Measurements from ENCODE around the gene RTP5. TPM values are rescaled to one million over a fixed set of nuclear protein-coding genes. Genes with fewer than 3 reads are reported as not detected.

The RTP5 gene
- total RNA-seq, result not detected in 2 replicates

DNA sequence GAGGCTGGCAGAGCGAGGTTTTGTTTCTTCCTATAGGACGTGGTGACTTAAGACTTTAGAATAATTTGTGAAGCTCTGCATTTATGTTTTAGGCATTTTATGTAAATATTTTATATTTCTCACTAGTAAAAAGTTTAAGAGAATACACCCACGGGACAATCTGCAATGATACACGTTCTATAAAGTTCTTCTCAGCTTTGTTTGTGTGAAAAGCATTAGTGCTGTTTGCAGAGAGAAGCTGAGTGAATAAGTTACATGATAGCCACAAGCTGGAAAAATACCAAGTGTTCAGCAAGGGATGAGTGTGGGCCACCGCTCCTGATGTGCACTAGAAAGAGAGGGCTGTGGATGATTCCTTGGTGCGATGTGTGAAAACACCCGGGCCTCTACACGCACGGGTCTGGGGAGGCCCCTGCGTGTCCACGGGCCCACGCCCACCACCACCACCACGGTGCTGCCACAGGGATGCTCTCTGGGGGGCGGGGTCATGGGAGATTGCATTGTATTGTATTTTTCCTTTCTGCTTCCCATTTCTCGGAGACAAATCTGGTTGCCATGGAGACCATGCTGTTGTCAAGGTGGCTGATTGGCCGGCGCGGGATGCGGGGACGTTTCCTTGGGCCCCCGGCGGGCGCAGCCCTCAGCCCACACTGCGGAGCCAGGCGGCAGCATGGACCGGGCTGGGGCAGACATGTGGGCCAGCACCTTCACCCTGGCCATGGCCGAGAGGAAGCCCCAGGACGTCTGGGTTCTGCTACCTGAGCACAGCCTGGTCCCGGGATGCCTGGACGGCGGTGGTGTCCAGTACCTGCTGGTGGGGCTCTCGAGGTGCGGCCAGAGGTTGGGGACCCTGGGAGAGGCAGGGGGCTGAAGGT lies at the start of gene RTP5:
Gene RTP5 (plus strand): TSS at position 643 of the 875 bp plus-strand sequence. CDS start 28 bp downstream, at position 671.

DNA sequence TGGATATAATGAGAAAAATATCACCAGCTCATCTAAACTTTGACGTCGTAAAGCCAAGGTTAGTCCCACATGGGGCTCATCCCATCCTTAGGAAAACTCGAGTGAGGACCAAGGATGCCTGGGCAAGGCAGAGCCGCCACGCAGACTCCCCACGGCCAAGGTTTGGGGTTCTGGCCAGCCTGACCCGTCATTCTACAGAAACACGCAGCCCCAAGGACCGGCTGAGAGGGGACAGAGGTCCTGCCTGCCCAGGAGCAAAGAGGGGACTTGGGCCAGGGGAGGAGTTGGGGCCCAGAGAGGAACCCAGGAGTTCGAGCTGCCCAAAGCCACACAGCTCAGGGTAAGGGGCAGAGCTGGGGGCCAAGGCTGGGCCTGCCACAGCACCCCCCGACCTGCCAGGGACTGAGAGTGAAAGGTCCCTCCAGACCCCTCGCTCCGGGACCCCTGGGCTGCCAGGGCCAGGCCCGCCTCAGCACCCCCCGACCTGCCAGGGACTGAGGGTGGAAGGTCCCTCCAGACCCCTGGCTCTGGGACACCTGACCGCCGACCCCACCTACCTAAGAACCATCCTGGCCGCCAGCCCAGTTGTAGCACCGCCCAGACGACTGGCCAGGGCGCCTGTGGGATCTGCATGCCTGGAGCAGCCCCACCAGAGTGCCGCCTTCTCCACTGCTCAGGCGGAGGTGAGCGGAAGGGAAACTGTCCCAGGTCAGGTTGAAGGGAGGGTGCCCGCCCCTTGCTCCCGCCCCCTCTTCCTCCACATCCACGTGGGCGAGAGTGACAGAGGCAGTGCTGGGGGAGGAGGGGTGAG lies 11.1 kb upstream of the RTP5 start, which contains the start of gene PDCD1:
Gene PDCD1 (minus strand): TSS at position 689 of the 811 bp plus-strand sequence. CDS start 56 bp downstream, at position 633.

Other genes starting within 250 kb of the RTP5 start
- 46.8 and 68.2 TPM in 2 replicates for gene THAP4, start 232.6 kb upstream of the RTP5 start, total RNA-seq
- 58.7 and 69.3 TPM in 2 replicates for gene ATG4B, start 232.0 kb upstream of the RTP5 start, total RNA-seq
- 24.0 and 66.8 TPM in 2 replicates for gene DTYMK, start 182.9 kb upstream of the RTP5 start, total RNA-seq
- gene ING5, start 167.7 kb upstream of the RTP5 start, total RNA-seq, result 16.2 and 21.1 TPM in 2 replicates
- gene D2HGDH, start 135.1 kb upstream of the RTP5 start, total RNA-seq, result 11.4 and 17.1 TPM in 2 replicates
- 0.64 TPM in 1 of 2 replicates, not detected in the other for gene GAL3ST2, start 92.9 kb upstream of the RTP5 start, total RNA-seq
- gene NEU4, start 60.5 kb upstream of the RTP5 start, total RNA-seq, result 0.08 TPM in 1 of 2 replicates, not detected in the other
- not detected in 2 replicates for gene PDCD1, start 10.8 kb upstream of the RTP5 start, total RNA-seq